Measurements from ENCODE around the gene MTM1. TPM values are rescaled to one million over a fixed set of nuclear protein-coding genes. Genes with fewer than 3 reads are reported as not detected.

MTM1 gene
- total and polyA plus RNA-seq, 8 donors, result 11.0 to 21.9 (median 13.6) TPM

DNA sequence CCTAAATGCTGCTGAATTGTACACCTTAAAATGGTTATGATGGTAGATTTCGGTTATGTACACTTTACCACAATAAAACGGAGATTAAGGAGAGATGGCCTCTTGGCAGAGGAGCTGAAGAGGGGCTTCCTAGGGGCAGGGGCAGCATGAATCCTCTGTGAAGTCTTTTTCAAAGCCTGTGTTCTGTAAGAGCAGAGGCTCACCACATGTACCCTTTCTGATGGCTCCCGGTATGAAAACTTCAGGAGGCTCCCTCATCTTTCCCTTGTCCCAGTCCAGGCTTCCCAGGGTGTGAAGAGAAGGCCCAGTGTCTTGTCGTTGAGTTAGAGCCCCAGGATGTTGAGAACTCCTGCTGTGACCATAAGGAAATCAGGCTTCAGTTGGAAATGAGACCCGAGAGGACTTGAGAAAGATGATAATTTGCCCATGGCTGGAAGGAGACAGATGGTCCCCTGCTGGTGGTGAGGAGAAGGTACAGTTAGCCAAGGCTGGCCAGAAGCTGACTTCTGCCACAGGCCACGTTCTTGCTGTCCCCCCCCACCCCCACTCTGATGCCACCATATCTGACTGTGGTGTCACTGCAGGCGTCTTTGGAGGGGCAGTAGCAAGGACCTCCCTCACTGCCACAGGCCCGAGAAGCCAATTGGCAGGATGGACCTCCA is 31.8 kb upstream of the MTM1 start:
- no peak for ATAC-seq
- no peak for TF ChIP-seq CTCF (IDR thresholded peaks at IDR 0.05)
- Histone ChIP-seq H3K4me3 (no peak overlapping the region), H3K4me1 (no peaks in the 10 kb centered on the region), H3K9me3 (no peaks in the 10 kb centered on the region), H3K27ac (no peak overlapping the region), H3K36me3 (no peaks in the 10 kb centered on the region), H3K27me3 (no peaks in the 10 kb centered on the region)
- intact Hi-C loops (cut with DNase I), result no loop called here
- DNase-seq, result no peak

DNA sequence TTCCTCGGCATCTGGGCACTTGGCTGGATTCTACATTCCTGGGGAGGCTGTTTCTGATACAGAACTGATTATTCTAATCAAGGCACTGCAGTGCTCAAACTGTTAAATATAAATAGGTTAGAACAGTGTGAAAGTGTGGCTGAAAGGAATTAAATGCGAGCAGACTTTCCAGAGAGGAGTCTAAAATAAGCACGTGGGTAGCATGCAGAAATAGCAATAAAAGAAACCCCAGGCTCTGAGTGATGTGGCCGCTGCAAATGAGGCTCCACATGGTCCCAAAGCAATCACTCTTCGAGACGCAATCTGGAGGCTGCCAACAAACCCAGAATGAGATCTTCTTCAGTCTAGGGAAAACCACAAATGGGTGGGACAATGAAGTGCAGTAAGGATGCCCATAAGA is 30.6 kb upstream of the MTM1 start:
- no peak overlapping the region for H3K27ac ChIP-seq
- no peak overlapping the region for H3K4me3 ChIP-seq
- H3K9me3 ChIP-seq, result no peaks in the 10 kb centered on the region
- no peaks in the 10 kb centered on the region for H3K36me3 ChIP-seq
- intact Hi-C loops (cut with DNase I), result no loop called here
- TF ChIP-seq CTCF (IDR thresholded peaks at IDR 0.05), result no peak
- H3K4me1 ChIP-seq, result no peaks in the 10 kb centered on the region
- ATAC-seq (no peak), DNase-seq (no peak)
- H3K27me3 ChIP-seq, result no peaks in the 10 kb centered on the region

DNA sequence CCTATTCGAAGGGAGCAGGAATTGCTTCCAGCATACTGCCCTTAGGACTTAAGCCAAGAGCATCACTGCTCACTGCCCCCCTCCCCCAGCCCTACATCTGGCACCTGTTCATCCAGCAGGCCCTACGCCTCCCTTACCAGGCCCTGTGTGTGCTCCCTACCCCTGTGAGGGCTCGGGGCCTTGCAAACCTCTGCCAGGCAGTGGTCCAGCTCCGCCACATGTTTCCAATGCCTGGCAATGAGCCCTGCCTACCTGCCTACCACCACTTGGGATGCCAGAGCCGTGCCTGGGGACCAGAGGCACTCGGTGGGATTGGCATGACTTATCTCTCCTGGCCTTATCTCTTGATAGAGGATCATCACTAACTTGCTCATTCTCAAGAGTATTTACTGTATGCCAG is 27.5 kb upstream of the MTM1 start:
- Histone ChIP-seq H3K9me3 (no peaks in the 10 kb centered on the region), H3K4me3 (no peak overlapping the region), H3K27me3 (no peaks in the 10 kb centered on the region), H3K4me1 (no peaks in the 10 kb centered on the region), H3K27ac (no peak overlapping the region), H3K36me3 (no peaks in the 10 kb centered on the region)
- intact Hi-C loops (cut with DNase I), result no loop called here
- no peak for DNase-seq
- no peak for ATAC-seq
- TF ChIP-seq CTCF (IDR thresholded peaks at IDR 0.05), result no peak

DNA sequence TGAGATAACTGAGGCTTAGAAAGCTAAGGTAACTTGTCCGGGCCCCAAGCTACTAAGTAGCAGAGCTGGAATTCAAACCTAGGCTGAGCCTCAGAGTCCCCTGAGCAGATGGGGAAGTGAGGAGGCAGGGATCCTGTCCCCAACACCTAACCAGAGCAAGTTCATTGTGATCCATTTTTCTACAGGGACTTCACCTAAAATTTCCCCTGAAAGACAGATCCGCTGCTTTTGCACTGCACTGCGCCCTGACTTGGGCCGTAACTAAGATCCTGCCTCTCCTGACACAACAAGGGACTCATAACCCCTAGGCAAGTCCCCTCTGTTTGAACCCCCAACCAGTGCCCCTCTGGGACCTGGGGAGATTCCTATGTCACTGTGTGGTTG is 25.6 kb upstream of the MTM1 start:
- H3K4me3 ChIP-seq, result no peak overlapping the region
- H3K27me3 ChIP-seq, result no peaks in the 10 kb centered on the region
- intact Hi-C loops (cut with DNase I), result no loop called here
- no peaks in the 10 kb centered on the region for H3K36me3 ChIP-seq
- TF ChIP-seq CTCF (IDR thresholded peaks at IDR 0.05), result no peak
- H3K9me3 ChIP-seq, result no peaks in the 10 kb centered on the region
- no peak for ATAC-seq
- H3K4me1 ChIP-seq, result peaks cover 0 to 9% of the 10 kb centered on the region in 2 donors
- no peak overlapping the region for H3K27ac ChIP-seq
- DNase-seq, result no peak

DNA sequence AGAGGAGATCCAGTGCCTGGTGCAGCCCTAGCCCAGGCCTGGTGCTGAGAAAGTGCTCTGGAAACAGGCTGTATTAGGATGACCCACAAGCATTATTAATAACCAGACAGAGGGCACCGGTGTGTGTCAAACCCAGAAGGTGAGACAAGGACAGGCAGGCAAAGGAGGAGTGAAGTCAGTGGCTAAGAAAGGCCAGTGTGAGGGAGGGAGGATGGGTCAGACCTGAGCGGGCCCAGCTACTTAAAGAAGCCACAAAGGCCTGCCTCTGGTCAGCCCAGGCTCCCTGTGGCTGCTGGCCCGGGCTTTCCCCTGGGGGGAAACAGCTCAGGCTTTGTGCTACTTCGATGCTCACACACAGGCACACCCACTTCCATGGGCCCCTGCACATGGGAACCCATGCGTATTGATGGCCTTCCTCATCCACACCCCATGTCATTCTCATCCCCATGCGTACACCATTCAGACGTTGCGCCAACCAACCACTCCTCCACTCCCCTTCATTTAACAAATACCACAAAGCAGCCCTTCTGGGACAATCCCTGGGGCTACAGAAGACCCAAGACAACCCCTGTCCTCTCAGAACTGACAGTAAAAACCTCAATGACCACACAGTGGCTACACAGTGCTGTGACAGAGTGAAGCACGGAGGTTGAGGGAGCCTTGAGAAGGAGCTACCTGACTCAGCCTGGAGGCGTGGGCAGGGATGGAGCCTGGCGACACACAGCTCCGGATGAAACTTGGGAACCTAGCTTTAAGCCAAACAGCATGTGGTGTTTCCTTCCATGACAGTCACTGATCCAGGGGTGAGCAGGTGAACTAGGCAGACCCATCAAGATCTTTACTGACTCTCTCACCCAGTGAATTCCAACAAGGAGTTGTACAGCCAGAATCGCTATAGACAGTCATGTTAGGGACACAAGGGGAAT is 24.9 kb upstream of the MTM1 start:
- no peaks in the 10 kb centered on the region for H3K27me3 ChIP-seq
- intact Hi-C loops (cut with DNase I), result no loop called here
- H3K4me1 ChIP-seq, result peaks cover 0 to 9% of the 10 kb centered on the region in 2 donors
- DNase-seq (no peak), ATAC-seq (no peak)
- TF ChIP-seq CTCF (IDR thresholded peaks at IDR 0.05), result no peak
- no peak overlapping the region for H3K27ac ChIP-seq
- H3K9me3 ChIP-seq, result no peaks in the 10 kb centered on the region
- H3K4me3 ChIP-seq, result no peak overlapping the region
- H3K36me3 ChIP-seq, result no peaks in the 10 kb centered on the region
